NCI-H510A (cell line): Measurements from ENCODE around the gene XPO1.
"Not testable (repeated sequence)": the region's sequence is repeated elsewhere in the genome, so short reads cannot be mapped to it uniquely, and the experiment has no call there.

Source experiments
- DNase-seq: peaks from one replicate; lab custom pipeline; 2025; lab: John Stamatoyannopoulos, UW

XPO1 gene, protein sequence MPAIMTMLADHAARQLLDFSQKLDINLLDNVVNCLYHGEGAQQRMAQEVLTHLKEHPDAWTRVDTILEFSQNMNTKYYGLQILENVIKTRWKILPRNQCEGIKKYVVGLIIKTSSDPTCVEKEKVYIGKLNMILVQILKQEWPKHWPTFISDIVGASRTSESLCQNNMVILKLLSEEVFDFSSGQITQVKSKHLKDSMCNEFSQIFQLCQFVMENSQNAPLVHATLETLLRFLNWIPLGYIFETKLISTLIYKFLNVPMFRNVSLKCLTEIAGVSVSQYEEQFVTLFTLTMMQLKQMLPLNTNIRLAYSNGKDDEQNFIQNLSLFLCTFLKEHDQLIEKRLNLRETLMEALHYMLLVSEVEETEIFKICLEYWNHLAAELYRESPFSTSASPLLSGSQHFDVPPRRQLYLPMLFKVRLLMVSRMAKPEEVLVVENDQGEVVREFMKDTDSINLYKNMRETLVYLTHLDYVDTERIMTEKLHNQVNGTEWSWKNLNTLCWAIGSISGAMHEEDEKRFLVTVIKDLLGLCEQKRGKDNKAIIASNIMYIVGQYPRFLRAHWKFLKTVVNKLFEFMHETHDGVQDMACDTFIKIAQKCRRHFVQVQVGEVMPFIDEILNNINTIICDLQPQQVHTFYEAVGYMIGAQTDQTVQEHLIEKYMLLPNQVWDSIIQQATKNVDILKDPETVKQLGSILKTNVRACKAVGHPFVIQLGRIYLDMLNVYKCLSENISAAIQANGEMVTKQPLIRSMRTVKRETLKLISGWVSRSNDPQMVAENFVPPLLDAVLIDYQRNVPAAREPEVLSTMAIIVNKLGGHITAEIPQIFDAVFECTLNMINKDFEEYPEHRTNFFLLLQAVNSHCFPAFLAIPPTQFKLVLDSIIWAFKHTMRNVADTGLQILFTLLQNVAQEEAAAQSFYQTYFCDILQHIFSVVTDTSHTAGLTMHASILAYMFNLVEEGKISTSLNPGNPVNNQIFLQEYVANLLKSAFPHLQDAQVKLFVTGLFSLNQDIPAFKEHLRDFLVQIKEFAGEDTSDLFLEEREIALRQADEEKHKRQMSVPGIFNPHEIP (N-terminal part only)

DNA sequence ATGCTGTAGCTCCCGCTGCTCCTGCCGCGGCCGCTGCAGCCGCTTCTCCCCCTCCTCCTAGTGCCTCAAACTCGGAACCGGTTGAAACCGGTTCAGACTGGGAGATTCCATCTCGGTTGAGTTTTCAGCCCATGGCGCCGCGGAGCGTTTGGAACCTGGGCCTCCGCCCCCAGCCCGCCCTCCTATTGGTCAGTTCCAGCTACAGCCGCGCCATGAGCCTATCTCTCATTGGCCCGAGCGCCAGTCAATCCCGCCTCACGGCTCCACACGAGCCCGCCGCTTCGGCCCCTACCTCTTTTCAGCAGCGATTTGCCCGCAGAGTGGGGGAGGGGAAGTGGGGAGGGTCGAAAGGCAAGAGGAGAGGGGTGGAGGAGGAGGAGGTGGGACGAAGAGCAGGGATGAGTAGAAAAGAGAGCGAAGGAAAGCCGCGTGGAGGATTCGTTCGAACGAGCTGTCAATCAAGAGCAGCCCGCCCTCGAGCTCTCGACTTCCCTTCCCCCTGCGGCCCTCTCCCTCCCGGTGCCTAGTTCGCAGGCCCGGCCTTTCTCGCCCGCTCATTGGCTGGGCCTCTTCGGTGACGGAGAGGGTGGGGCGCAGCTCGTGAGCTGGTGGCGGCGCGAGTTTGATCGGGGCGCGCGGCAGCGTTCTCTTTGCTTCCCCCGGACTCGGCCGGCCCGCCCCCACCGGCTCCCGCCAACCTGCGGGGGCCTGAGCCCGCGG is at the start of gene XPO1:
Gene XPO1 (minus strand): TSS at position 157 of the 720 bp plus-strand sequence. CDS start 4,459 bp downstream, outside the sequence.
- peak; percentile 100 for DNase-seq

DNA sequence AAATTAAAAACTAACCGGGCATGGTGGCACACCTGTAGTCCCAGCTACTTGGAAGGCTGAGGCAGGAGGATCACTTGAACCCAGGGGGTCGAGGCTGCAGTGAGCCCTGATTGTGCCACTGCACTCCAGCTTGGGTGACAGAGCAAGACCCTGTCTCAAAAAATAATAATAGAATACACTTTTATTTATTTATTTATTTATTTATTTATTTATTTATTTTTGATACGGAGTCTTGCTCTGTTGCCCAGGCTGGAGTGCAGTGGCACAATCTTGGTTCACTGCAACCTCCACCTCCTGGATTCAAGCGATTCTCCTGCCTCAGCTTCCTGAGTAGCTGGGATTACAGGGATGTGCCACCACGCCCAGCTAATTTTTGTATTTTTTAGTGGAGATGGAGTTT is 48.8 kb upstream of the XPO1 start:
- not testable (repeated sequence) for DNase-seq

DNA sequence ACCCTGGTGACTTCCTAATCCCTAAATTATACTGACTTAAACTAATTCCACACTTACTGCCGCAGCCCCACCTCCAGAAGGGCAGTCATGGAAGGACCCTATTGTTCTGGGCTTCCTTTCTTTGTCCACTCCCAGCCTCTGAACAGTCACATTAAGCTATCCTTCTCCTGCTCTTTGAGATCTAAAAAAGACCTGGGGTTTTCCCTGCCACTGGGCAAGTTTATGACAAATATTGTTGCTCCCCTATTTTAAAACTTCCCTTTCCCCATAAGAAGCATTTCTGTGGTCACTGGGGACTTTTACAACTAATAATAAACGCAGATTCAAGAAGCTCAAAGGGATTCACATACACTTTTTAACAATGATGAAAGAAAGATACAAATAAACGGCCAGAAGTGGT is 47.2 kb upstream of the XPO1 start:
- DNase-seq: no peak

DNA sequence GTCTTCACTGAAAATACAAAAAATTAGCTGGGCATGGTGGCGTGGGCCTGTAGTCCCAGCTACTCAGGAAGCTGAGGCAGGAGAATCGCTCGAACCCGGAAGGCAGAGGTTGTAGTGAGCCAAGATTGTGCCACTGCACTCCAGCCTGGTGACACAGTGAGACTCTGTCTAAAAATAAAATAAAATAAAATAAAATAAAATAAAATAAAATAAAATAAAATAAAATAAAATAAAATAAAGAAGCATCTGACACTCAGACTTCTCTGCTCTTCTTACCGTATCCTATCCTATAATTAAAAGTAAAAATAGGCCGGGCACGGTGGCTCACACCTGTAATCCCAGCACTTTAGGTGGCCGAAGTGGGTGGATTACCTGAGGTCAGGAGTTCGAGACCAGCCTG is 46.2 kb upstream of the XPO1 start:
- not testable (repeated sequence) for DNase-seq

DNA sequence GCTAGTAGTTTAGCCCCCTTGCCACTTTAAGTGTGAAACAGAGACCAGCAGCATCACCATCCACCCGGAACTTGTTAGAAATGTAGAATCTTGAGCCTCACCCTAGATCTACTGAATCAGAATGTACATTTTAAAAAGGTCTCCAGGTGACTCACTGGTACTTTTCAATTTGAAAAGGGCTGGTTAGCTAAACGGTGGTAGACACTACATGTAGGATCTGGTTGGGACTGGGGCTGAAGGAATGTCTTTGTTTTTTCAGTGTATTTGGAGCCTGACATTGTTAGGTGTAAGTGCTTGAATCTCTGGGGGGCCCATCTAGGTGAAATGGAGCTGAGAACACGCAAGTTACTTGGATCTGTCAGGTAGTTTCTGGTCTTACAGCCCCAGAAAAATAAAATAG is 44.0 kb upstream of the XPO1 start:
- DNase-seq: no peak

DNA sequence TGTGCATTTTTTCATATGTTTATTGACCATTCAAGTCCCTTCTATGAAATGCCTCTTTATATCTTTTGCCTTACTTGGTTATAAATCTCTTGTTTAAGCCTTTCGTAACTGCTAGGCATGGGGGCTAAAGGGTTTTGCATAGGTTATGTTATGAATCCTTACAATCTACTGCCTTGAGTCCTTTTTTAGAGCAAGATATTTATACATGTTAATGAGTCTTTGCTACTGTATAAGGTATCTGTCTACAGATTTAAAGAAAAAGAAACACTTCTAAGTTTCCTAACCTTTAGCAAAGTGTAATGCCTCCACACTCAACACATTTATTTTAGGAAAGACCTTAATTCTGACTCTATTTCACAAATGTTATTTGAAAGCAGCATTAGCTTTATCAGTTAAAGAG is 43.6 kb upstream of the XPO1 start:
- no peak for DNase-seq

DNA sequence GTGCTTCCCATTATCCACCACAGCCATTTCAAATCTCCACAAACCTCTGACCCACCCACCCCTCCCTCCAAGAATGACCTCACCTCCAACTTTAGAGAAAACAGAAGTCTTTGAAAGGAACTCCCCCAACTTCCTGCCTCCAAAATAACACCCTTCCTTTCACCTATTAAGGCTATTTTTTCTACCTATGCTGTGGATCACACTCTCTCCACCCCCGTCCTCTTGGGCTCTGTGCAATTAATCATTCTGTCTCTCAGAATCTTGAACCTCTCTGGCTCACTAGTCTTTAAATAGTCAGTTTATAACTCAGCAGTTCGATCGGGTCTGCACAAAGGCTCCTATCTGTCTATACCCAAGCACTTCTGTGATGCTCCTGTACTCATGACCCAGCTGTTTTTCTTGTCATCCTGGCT is 37.3 kb upstream of the XPO1 start:
- DNase-seq: no peak

DNA sequence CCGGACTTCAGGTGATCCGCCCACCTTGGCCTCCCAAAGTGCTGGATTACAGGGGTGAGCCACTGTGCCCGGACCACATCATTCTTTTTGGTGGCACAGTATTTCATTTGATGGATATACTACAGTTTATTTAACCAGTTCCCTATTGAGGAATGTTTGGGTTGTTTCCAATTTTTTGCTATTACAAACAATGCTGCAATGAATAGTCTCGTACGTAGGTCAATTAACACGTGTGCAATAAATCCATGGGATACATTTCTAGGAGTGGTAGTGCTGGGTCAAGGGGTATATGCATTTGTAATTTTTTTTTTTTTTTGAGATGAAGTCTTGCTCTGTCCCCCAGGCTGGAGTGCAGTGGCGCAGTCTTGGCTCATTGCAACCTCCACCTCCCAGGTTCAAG is 28.4 kb upstream of the XPO1 start:
- no peak for DNase-seq

DNA sequence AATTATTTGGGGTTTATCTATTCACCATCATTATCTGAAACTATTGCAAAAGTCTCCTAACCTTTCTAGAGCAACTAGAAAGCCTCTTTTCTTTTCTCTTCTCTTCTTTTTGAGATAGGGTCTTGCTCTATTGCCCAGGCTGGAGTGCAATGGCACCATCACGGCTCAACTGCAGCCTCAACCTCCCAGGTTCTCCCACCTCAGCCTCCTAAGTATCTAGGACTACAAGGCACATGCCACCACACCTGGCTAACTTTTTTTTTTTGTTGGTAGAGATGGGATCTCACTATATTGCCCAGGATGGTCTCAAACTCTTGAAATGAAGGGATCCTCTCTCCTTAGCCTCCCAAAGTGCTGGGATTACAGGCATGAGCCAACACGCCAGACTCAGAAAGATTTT is 24.5 kb upstream of the XPO1 start:
- no peak for DNase-seq

DNA sequence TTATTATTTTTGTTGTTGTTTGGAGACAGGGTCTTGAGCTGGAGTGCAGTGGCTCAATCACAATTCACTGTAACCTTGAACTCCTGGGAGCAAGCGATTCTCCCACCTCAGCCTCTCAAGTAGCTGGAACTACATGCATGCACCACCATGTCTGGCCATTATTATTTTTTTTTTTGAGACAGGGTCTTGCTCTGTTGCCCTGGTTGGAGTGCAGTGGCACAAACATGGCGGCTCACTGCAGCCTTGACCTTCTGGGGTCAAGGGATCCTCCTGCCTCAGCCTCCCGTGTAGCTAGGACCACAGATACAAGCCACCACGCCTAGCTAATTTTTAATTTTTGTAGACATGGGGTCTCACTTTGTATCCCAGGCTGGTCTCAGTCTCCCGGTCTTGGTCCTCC is 20.0 kb upstream of the XPO1 start:
- no peak for DNase-seq

DNA sequence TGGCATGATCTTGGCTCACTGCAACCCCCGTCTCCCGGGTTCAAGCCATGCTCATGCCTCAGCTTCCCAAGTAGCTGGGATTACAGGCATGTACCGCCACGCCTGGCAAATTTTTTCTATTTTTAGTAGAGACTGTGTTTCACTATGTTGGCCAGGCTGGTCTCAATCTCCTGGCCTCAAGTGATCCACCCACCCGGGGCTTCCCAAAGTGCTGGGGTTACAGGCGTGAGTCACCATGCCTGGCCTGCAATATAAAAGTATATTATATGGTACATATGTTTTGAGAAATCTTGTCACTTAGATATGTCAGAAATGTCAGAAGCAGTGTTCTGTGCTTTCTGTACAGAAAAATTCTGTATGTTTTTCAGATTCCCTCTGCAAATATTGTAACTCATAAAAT is 19.2 kb upstream of the XPO1 start:
- DNase-seq: no peak

DNA sequence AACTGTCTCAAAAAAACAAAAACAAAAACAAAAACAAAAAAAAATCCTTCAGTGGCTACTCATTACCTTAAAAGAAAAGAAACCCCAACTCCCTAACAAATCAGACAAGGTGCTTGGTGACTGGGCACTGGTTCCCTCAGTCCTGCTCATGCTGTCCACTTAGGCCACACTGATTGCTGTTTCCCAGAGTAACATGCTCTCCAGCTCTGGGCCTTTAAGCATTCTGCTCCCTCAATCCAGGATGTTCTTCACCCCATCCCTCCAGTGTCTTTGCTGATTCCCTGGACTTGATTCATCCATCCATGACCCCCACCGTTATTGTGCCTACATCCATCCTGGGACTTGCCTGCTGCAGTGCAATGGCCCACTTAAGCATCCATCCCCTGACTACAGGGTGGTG is 16.4 kb upstream of the XPO1 start:
- DNase-seq: no peak

DNA sequence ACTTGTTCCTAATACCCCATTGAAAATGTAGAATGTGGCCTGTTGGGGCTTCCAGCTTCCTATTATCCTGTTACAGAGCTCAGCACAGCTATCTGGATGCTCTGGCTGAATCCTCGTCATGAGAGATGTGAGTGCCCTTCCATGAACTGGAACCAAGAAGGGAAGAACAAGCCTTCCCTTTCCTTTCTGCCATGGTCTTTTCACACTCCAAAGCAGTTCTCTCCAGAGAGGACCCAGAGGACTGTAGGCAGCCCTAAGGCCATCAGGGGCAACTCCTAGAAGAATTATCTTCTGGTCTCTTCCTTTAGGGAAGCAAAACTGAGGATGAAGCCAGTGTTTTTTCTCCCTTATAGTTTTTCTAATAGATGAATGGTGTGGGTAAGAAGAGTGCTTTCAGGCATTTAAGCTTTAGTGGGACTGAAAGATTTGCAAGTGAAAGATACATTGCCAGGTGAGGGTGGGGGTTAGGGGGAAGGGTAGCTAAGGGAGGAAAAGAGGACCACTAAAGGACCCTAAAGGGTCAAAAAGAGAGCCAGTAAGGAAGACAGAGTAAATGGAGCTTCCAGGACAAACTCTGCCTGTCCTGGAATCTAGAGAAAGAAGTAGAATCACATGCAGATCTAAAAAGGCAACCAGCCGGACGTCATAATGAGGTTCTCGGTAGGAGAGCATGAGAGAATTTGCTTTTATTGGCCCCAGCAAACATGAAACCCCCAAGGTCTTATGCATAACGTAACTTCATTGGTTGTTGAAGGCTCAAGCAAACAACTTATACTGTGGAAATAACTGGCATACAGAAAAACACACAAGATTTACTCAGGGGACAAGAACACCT is 12.4 kb upstream of the XPO1 start:
- no peak for DNase-seq

DNA sequence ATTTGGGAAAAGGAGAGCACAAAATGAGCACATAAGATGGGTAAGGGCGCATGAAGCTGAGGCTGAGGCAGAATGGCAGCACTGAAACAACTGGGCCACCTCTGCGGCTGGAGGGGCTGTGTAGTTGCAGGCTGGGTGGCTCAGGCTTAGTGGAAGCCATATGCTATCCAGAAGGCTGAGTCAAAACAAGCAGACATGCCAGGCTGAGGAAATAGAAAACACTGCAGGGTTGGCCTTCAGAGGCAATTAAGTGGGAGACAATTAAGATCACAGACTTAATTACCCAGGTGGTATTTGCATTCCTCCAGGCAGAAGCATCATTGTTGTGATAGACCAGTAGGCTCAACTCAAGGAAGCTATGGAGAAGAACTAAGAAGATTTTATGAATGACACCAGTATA is 11.4 kb upstream of the XPO1 start:
- DNase-seq: no peak

DNA sequence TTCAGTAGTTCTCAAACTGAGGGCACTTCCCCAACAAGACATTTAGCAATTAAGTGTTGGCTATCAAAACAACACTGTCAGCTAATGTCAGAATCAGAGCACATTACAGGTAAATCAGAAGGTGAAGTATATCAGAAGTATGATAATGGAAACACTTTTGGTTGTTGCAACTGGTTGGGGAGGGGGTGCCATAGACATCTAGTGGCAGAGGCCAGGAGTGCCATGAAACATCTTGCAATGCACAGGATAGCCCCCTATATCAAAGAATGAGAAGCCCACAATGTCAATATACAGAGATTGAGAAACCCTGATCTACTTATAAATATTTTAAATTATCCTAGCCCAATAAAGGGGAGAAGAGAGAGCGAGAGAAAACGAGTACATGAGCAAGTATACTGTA is 4.9 kb upstream of the XPO1 start:
- DNase-seq: no peak

DNA sequence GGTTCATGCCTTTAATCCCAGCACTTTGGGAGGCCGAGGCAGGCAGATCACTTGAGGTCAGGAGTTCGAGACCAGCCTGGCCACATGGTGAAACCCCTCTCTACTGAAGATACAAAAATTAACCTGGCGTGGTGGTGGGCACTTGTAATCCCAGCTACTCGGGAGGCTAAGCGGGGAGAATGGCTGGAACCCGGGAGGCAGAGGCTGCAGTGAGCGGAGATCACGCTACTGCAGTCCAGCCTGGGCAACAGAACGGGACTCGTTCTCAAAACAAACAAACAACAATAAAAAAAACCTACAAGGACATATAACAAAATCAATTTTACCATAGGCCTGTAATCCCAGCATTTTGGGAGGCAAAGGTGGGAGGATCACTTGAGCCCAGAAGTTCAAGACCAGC is 2.0 kb upstream of the XPO1 start:
- DNase-seq: not testable (repeated sequence)

DNA sequence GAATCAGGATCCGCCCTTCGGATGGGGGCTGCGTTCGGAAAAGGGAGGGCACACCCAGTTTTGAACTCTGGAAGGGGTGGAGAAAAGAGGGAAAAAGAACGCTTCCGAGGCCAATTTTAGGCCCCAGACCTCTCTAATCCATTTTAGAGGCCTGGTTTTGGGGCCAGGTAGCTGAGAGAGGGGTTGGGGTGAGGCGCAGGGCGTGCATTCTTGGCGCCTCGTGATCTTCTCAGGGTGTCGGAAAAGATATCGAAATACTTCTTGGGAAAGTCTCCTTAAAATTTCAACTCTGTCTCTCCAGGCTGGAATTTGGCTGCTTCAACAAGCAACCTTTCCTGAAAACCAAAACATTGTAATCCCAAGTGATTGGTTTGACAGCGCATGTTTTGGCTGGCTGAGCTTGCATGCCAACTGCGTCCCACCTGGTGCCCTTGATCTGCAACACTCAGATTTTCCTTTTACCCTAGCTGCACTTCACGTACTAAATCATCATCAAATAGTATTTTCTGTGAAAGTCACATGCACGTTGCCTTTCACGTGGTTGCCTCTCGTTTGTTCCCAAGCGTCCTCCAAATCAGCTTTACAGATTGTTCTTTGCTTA is 864 bp upstream of the XPO1 start:
- DNase-seq: peak; percentile 12

DNA sequence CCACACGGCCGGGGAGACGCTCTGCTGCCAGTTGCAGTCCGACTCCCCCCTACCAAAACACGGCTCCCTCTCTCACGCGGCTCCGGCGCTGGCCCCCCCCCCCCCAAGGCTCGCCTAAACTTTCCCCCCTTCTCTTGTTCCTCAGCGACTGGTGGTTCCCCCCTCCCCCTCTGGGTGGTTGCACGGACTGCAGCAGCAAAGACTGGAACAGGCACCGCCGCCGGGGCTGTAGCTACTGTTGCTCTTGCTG is 281 bp downstream of the XPO1 start:
- DNase-seq: no peak

DNA sequence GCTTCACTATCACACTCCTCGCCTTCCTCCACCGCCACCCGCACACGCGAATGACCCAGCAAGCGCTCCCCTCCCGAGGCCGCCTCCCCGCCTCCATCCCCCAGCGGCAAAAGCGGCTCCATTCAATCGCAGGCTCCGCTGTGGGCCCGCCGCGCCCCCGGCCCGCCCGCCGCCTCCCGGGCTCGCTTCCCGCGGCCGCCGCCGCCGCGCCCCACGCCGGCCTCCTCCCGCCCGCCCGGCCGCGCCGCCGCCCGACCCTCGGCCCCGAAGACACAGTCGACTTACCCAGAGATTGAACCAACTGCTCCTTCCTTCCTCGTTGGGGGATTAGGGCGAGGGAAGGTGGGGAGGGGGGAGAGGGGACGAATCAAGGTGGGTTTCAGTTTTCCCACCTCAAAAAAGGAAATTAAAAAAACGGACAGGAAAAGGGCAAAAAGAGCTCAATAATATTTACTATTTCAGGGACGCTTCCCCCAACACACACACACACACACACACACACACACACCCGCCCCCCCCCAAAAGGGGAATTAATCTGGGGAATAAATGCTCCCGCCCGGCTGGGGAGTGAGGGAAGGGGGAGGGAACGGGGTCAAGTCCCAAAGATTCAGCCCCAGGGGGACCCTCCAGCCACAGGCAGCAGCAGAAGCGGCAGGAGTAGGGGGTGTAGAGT is 743 bp downstream of the XPO1 start:
- no peak for DNase-seq

DNA sequence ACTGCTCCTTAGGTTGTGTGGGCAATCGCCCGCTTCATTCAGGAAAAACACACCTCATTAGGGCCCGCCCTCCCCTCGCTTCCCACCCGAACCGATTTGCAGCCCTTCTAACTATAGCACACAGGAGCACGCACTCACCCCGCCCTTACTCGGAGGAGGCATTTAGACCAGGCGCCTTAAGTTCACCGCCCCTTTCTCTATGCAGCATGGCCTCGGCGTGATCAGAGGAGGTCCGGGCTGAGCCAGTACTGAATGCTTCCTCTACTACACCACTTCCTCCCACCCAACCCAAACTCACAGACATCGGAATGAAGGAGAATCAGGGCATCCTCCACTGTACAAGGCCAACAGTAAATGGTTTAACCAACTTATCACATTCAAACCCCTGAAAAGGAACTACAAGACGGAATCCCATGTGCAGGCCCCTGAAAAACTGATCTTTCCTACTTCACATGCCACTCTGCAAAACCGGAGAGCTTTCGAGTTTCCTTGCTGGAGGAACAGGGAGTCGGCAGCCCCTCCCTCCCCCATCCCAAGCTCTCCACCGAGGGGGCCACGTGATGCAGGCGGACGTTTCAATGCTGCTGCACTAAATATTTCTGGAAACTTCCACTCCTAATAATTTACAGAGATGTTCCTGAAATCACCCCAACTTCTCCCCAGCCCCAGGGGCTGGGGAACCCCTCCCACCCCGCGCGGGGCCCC is 1.4 kb downstream of the XPO1 start:
- DNase-seq: peak; percentile 91
